Stimulated activated CD4-positive, alpha-beta T cell treated with anti-CD3 and anti-CD28 coated beads, Interleukin-12 subunit alpha, Interleukin-12 subunit beta, amount 100 ng/mL, for 24 hours (primary cell): ENCODE data around the gene PLD5.
"Not testable (repeated sequence)": the region's sequence is repeated elsewhere in the genome, so short reads cannot be mapped to it uniquely, and the experiment has no call there.

Experiments used
- DNase-seq, 2 experiments: peaks; one replicate each; pipeline ENCODE4 v3.0.0-alpha.2; 2020; ENCODE audit warnings: low read depth in 2 of 2

The PLD5 gene

GRCh38 chr1:242058582-242058981 lies 465.9 kb downstream of the PLD5 start:
- not testable (repeated sequence) for DNase-seq

- not testable (repeated sequence) for DNase-seq
Observed at GRCh38 chr1:242058181-242058580, 466.3 kb downstream of the PLD5 start.

GRCh38 chr1:242057745-242058115 lies 466.8 kb downstream of the PLD5 start:
- no peak for DNase-seq

- DNase-seq, result no peak
Observed at GRCh38 chr1:242056988-242057744, 467.3 kb downstream of the PLD5 start.

- no peak for DNase-seq
Observed at GRCh38 chr1:242055749-242056320, 468.7 kb downstream of the PLD5 start.

GRCh38 chr1:242043165-242043564 lies 481.3 kb downstream of the PLD5 start:
- DNase-seq, result no peak

GRCh38 chr1:242034392-242034791 lies 490.1 kb downstream of the PLD5 start:
- DNase-seq, result no peak

- no peak for DNase-seq
Observed at GRCh38 chr1:242033447-242033846, 491.1 kb downstream of the PLD5 start.
